CD4-positive, alpha-beta memory T cell (primary cell): ENCODE measurements around the gene H2BK1. TPM values are rescaled to one million over a fixed set of nuclear protein-coding genes. Genes with fewer than 3 reads are reported as not detected.
A peak's percentile ranks its signal among the peaks of the same experiment; 100 is the strongest.

ENCODE experiments used
- CTCF ChIA-PET: fragments of 350-600 bp; sonication (Branson Sonifier 250); formaldehyde crosslinking; loops from one replicate; lab custom pipeline; 2021; ENCODE audit warnings: inconsistent platforms; ENCODE audit not compliant: partially characterized antibody; lab: Charles Lee
- POLR2A ChIA-PET: fragments of 350-600 bp; sonication (Branson Sonifier 250); formaldehyde crosslinking; loops from one replicate; lab custom pipeline; 2021; ENCODE audit not compliant: partially characterized antibody; lab: Charles Lee
- DNase-seq, 5 donors: peaks; one replicate each; pipeline versions ENCODE4 v3.0.0 to v3.0.0-alpha.2; 2020 to 2022; ENCODE audit warnings: mixed read lengths in 1 of 5
- H3K27ac ChIP-seq: one replicate; pipeline ENCODE4 v1.7.0; 2013; ENCODE audit warnings: low read depth, low read length
- H3K27me3 ChIP-seq: 2 replicates; pipeline ENCODE4 v1.7.0; 2013; ENCODE audit warnings: mild to moderate bottlenecking, low read length, moderate library complexity; ENCODE audit not compliant: insufficient read depth
- H3K36me3 ChIP-seq: 2 replicates; pipeline ENCODE4 v1.7.0; 2013; ENCODE audit warnings: mild to moderate bottlenecking, low read length, moderate library complexity; ENCODE audit not compliant: insufficient read depth
- H3K4me1 ChIP-seq: 2 replicates; pipeline ENCODE4 v1.7.0; 2013; ENCODE audit warnings: mild to moderate bottlenecking, low read length, moderate library complexity; ENCODE audit not compliant: insufficient read depth
- H3K4me3 ChIP-seq, 2 donors: one replicate each; pipeline ENCODE4 v1.7.0; 2013; ENCODE audit warnings: low read length in 2 of 2, mild to moderate bottlenecking in 1 of 2
- H3K9me3 ChIP-seq, 2 donors: one replicate each; pipeline ENCODE4 v1.7.0; 2013; ENCODE audit warnings: low read length in 2 of 2, control low read depth in 1 of 2; ENCODE audit not compliant: control insufficient read depth in 1 of 2
- H3K27ac Mint-ChIP-seq, 7 donors: one replicate each; pipeline ENCODE4 v1.8.0; 2020 to 2021; ENCODE audit warnings: mixed read lengths in 7 of 7, mild to moderate bottlenecking in 6 of 7, inconsistent platforms in 3 of 7, moderate library complexity in 3 of 7
- H3K27me3 Mint-ChIP-seq, 2 donors: one replicate each; pipeline ENCODE4 v1.8.0; 2020 to 2021; ENCODE audit warnings: mixed read lengths in 2 of 2
- H3K36me3 Mint-ChIP-seq, 2 donors: one replicate each; pipeline ENCODE4 v1.8.0; 2020 to 2021; ENCODE audit warnings: mixed read lengths in 2 of 2, inconsistent platforms in 1 of 2, mild to moderate bottlenecking in 1 of 2
- H3K4me1 Mint-ChIP-seq, 4 donors: one replicate each; pipeline ENCODE4 v1.8.0; 2020 to 2021; ENCODE audit warnings: mixed read lengths in 4 of 4, mild to moderate bottlenecking in 1 of 4
- H3K4me3 Mint-ChIP-seq, 8 donors: one replicate each; pipeline ENCODE4 v1.8.0; 2020 to 2021; ENCODE audit warnings: mixed read lengths in 8 of 8, mild to moderate bottlenecking in 7 of 8, moderate library complexity in 6 of 8, inconsistent platforms in 3 of 8
- H3K9me3 Mint-ChIP-seq, 8 donors: one replicate each; pipeline ENCODE4 v1.8.0; 2020 to 2021; ENCODE audit warnings: mixed read lengths in 8 of 8, mild to moderate bottlenecking in 5 of 8, inconsistent platforms in 3 of 8, moderate library complexity in 1 of 8
- intact Hi-C: fragments of 100-400 bp; cut with micrococcal nuclease; formaldehyde crosslinking; loops from one replicate; pipeline ENCODE4 v1.15.1; 2023
- polyA plus RNA-seq, 2 donors: library from polyadenylated mRNA; unstranded; fragments of 300-500 nt; fragmentation: Illumina TruSeq; gene quantifications; one replicate each; pipeline ENCODE4 v1.2.3, GENCODE V29; 2021
- total RNA-seq, 2 experiments: library from RNA; stranded (reverse); gene quantifications; one replicate each; pipeline ENCODE4 v1.2.3, GENCODE V29; 2021

Gene H2BK1
- total and polyA plus RNA-seq, 4 experiments from 2014 or later = 4.9 to 6.9 TPM; not detected in 2

DNA sequence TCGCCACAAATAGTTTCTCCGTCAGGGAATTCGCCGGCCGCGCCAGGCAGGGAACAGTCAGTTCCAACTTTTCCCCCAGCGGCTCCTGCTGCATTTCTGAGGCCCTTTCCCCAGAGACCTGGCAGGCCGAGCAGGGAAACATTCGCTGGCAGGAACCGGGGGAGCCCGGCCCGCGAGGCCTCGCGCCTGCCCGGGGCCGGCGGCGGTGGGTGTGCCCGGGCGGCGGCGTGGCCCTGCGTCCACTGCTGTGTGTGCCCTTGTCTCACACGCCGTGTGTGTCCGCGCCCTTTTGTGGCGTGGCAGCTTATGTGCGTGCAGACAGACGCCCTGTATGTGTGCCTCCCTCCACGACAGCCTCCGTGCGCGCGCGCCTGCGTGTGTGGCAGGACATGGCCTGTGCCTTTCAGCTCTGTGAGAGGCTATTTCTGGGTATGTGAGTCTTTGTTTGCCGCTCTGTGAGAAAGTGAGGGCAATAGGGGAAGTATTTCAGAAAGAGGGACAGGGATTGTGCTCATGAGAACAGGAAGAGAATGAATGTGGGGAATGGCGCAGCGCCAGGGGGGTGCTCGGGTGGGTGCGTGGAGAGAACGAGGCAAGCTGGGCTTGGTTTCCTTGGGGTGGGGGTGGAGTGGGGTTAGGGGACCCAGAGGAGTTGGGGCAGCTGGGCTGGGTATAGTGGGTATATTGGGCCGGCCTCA is 38.9 kb upstream of the H2BK1 start:
- Histone ChIP-seq H3K27ac (no peak overlapping the region), H3K9me3 (no peaks in the 10 kb centered on the region), H3K27me3 (peaks cover 39% of the 10 kb centered on the region), H3K36me3 (no peaks in the 10 kb centered on the region), H3K4me1 (peaks cover 51% of the 10 kb centered on the region), H3K4me3 (peak overlapping the region in 1 of 2 donors; percentile 32)
- CTCF ChIA-PET = no interaction called here
- peaks cover 31 to 49% of the 10 kb centered on the region in 2 donors for H3K27me3 Mint-ChIP-seq
- intact Hi-C loops = loop anchor here (5.0 kb wide), 1 partner anchor 42 kb away; no protein-coding TSS in a partner anchor
- peak overlapping the region in 3 of 7 donors; percentile 2 to 72 (median 4) for H3K27ac Mint-ChIP-seq
- H3K9me3 Mint-ChIP-seq = no peaks in the 10 kb centered on the region
- peaks cover 20 to 62% (median 36%) of the 10 kb centered on the region in 4 donors for H3K4me1 Mint-ChIP-seq
- POLR2A ChIA-PET = interaction anchor here (1.0 kb wide), 1 partner anchor 17 kb away, joined by 3 read pairs; the partner anchor contains the start of gene CHPF2
- no peaks in the 10 kb centered on the region for H3K36me3 Mint-ChIP-seq
- DNase-seq = peak; percentile 33 to 48 (median 44)
- H3K4me3 Mint-ChIP-seq = peak overlapping the region; percentile 57 to 83 (median 72)

DNA sequence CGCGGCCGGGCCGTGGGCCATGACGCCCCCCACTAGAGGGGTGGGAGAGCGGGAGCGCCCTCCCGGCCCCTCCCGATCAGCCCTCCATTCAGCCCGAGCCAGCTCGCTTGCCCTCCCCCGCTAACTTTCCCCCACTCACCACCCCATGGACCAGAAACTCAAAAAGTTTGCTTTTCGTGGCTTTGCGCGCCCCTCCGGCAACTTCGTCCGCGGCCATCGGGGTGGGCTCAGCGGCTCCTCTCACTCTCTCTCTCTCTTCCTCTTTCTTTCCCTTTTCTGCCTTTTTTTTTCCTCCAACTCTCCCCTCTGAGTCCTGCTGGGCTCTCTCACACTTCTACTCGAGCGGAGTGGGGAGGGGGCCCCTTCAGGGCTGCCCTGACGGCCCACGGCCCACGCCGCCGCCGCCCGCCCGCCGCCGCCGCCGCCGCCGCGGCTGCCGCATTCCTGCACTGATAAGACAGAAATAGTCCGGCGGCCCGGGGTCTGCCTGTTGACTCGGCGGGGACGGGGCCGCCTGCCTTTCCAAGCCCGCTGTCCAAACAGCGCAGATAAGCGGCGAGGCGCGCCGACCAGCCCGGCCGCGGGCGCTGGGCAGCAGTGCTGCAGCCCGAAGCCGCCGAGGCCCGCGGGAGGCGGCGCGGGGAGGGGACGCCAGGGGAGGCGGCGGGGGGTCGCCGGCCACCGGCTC is 38.2 kb upstream of the H2BK1 start, which contains the start of gene SMARCD3:
Gene SMARCD3 (minus strand): TSS at position 349 of the 688 bp plus-strand sequence. CDS start 132 bp downstream, at position 217.
- H3K4me1 ChIP-seq = peaks cover 58% of the 10 kb centered on the region

DNA sequence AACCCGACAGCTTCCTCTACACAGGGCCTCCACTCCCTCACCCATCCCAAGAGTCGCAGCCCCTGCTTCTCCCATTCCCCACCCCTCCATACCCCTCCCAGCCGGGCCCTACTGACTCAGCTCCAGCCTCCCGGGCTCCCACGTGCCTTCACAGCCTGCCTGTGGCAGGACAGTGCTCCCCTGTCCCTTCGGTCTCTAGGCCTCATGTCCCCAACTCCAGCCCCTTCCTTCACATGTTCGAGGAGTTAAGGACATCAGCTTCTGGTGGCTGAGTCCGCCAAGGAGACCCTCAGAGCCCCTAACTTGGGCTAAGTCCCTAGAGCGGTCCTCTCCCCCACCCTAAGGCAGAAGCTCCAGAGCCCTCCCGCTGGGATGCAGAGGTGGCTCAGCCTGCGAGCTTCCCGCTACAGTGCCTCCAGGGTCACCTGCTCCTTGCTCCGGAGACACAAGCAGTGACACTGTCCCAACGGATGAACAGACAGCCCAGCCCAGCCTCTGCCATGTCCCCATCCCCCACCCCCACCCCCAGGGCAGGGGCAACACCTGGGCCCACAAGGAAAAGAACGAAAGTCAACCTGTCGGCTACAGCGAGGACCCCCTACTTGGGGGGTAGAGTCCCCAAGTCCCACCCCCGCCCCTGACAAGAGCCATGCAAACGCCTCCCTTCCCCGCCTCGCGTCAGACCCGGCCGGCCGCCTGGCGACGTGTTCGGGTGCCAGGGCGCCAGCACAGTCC is 37.5 kb upstream of the H2BK1 start:
- peaks cover 37% of the 10 kb centered on the region for H3K27me3 ChIP-seq
- H3K9me3 Mint-ChIP-seq = no peaks in the 10 kb centered on the region
- H3K9me3 ChIP-seq = no peaks in the 10 kb centered on the region
- peaks cover 25 to 36% of the 10 kb centered on the region in 2 donors for H3K27me3 Mint-ChIP-seq
- CTCF ChIA-PET = interaction anchor here (0.9 to 2.2 kb wide), 3 partner anchors 41 to 349 kb away, joined by 3 to 5 read pairs (median 3); no protein-coding TSS in a partner anchor
- H3K27ac ChIP-seq = no peak overlapping the region
- peaks cover 64% of the 10 kb centered on the region for H3K4me1 ChIP-seq
- peak overlapping the region in 1 of 7 donors; percentile 60 for H3K27ac Mint-ChIP-seq
- H3K4me3 ChIP-seq = peak overlapping the region in 1 of 2 donors; percentile 24
- peaks cover 30 to 75% (median 47%) of the 10 kb centered on the region in 4 donors for H3K4me1 Mint-ChIP-seq
- no peaks in the 10 kb centered on the region for H3K36me3 Mint-ChIP-seq
- no peak for DNase-seq
- POLR2A ChIA-PET = interaction anchor here (1.3 to 1.8 kb wide), 2 partner anchors 21 to 80 kb away, joined by 3 to 5 read pairs; partner anchors contain the start of genes ABCF2 and GBX1
- peak overlapping the region; percentile 66 to 79 (median 75) for H3K4me3 Mint-ChIP-seq
- no peaks in the 10 kb centered on the region for H3K36me3 ChIP-seq
- intact Hi-C loops = loop anchor here (5.0 kb wide), 1 partner anchor 40 kb away; no protein-coding TSS in a partner anchor

More for the DNA sequence above, 38.2 kb upstream of the H2BK1 start, which contains the start of gene SMARCD3:
- Mint-ChIP-seq H3K27me3 (peaks cover 30 to 42% of the 10 kb centered on the region in 2 donors), H3K4me1 (peaks cover 25 to 69% (median 41%) of the 10 kb centered on the region in 4 donors), H3K9me3 (no peaks in the 10 kb centered on the region), H3K4me3 (peak within 1 kb of the TSS; percentile 71 to 83 (median 80)), H3K36me3 (no peaks in the 10 kb centered on the region), H3K27ac (peak within 1 kb of the TSS in 4 of 7 donors; percentile 2 to 79 (median 38))
- Histone ChIP-seq H3K4me3 (peak within 1 kb of the TSS in 1 of 2 donors; percentile 32), H3K27me3 (peaks cover 39% of the 10 kb centered on the region), H3K27ac (no peak within 1 kb of the TSS), H3K9me3 (no peaks in the 10 kb centered on the region), H3K36me3 (no peaks in the 10 kb centered on the region)
- POLR2A ChIA-PET = interaction anchor here (1.8 kb wide), 1 partner anchor 22 kb away, joined by 5 read pairs; the partner anchor contains the start of gene ABCF2
- intact Hi-C loops = loop anchor here (5.0 kb wide), 1 partner anchor 41 kb away; no protein-coding TSS in a partner anchor
- DNase-seq = peak in 3 of 5 donors; percentile 25 to 45 (median 42)
- CTCF ChIA-PET = interaction anchor here (1.3 kb wide), 1 partner anchor 350 kb away, joined by 3 read pairs; no protein-coding TSS in a partner anchor

DNA sequence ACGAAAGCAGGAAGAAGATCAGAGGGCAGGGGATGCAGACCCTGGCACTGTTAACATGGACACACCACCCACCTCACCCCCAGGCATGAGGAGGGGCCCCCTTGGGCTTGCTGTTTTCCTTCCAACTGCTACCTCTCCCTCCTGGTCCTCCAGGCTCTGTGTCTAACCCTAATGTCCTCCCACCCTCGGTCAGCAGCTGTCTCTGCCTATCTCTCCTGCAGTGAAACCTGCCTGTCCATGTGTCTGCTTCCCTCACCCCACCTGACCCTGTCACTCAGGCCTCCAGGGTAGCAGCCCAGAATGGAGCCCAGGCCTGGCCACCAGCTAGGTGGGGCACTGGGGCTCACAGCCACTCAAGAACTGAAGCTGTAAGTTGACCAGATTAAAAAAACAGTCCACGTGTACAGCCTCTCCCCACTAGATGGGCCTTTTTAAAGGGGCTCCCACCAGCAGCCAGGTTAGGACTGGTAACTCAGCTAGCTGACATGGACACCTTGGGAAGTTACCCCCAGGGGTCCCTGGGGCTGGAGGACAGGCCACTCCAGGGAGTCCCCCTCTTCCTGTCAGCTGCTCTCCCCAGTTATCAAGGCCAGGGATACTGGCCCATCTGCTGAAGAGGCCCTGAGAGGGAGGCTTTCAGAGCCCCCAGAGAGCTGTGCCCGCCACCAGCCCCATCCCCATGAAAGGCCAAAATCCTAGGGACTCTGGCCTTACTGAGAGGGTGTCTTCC is 36.7 kb upstream of the H2BK1 start:
- intact Hi-C loops = loop anchor here (5.0 kb wide), 1 partner anchor 40 kb away; no protein-coding TSS in a partner anchor

GRCh38 chr7:151246102-151246850 is 36.0 kb upstream of the H2BK1 start:
- Mint-ChIP-seq H3K9me3 (no peaks in the 10 kb centered on the region), H3K27ac (peak overlapping the region in 3 of 7 donors; percentile 5 to 35 (median 24)), H3K27me3 (peaks cover 19 to 31% of the 10 kb centered on the region in 2 donors), H3K36me3 (no peaks in the 10 kb centered on the region), H3K4me1 (peaks cover 27 to 70% (median 40%) of the 10 kb centered on the region in 4 donors), H3K4me3 (peak overlapping the region; percentile 46 to 78 (median 66))
- peaks cover 59% of the 10 kb centered on the region for H3K4me1 ChIP-seq
- POLR2A ChIA-PET = interaction anchor here (0.7 to 5.1 kb wide), 3 partner anchors 12 to 19 kb away, joined by 3 to 32 read pairs (median 5); partner anchors contain the start of gene ABCF2
- intact Hi-C loops = loop anchor here (5.0 kb wide), 1 partner anchor 39 kb away; no protein-coding TSS in a partner anchor
- H3K4me3 ChIP-seq = no peak overlapping the region
- CTCF ChIA-PET = interaction anchor here (0.6 to 4.6 kb wide), 7 partner anchors 10 to 74 kb away, joined by 3 to 26 read pairs (median 5); partner anchors contain the start of gene ABCF2
- peaks cover 26% of the 10 kb centered on the region for H3K27me3 ChIP-seq
- no peak overlapping the region for H3K27ac ChIP-seq
- no peaks in the 10 kb centered on the region for H3K36me3 ChIP-seq
- DNase-seq = peak in 1 of 5 donors; percentile 31
- H3K9me3 ChIP-seq = no peaks in the 10 kb centered on the region

More for the DNA sequence above, 36.7 kb upstream of the H2BK1 start:
- Histone ChIP-seq H3K9me3 (no peaks in the 10 kb centered on the region), H3K27me3 (peaks cover 29% of the 10 kb centered on the region), H3K4me1 (peaks cover 61% of the 10 kb centered on the region), H3K4me3 (no peak overlapping the region), H3K27ac (no peak overlapping the region), H3K36me3 (no peaks in the 10 kb centered on the region)
- Mint-ChIP-seq H3K4me1 (peaks cover 27 to 68% (median 41%) of the 10 kb centered on the region in 4 donors), H3K9me3 (no peaks in the 10 kb centered on the region), H3K27me3 (peaks cover 19 to 31% of the 10 kb centered on the region in 2 donors), H3K27ac (peak overlapping the region in 1 of 7 donors; percentile 32), H3K4me3 (peak overlapping the region in 6 of 8 donors; percentile 8 to 76 (median 44)), H3K36me3 (no peaks in the 10 kb centered on the region)
- DNase-seq = peak in 1 of 5 donors; percentile 7
- ChIA-PET POLR2A (interaction anchor here (1.3 to 1.8 kb wide), 2 partner anchors 20 to 79 kb away, joined by 3 to 5 read pairs; partner anchors contain the start of genes ABCF2 and GBX1), CTCF (interaction anchor here (0.9 to 2.2 kb wide), 4 partner anchors 10 to 349 kb away, joined by 3 to 10 read pairs (median 4); no protein-coding TSS in a partner anchor)
